Measurements from ENCODE around the gene IRF2.

DNA sequence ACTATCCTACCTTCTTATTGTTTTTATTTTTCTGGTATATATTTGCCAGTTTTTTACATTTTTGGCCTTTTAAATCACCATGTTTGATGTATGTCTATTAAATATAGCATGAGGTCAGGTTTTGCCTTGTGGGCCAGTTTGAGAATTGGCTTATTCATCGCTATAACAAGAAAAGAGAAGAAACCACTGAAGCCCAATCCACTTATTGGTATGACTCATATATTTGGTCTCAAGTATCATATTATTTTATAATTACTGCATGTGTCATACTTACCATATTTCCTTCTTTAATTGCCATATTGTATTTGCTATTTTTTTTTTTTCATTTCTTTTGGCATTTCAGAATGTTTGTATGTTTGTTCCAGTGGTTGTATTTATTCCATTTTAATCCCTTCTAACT, 99.3 kb downstream of the IRF2 start:
- TF ChIP-seq POLR2AphosphoS5 (IDR thresholded peaks at IDR 0.05; ENCODE audit: low read depth, low read length) (no peak), POLR2A (IDR thresholded peaks at IDR 0.05; ENCODE audit: low read depth, low read length) (no peak), SPI1 (IDR thresholded peaks at IDR 0.05; ENCODE audit: low read depth, low read length) (no peak), TAF1 (IDR thresholded peaks at IDR 0.05; ENCODE audit: low read depth, low read length) (no peak), PAX5 (IDR thresholded peaks at IDR 0.05; ENCODE audit: insufficient read depth, low read length, severe bottlenecking) (no peak), POU2F2 (IDR thresholded peaks at IDR 0.05; ENCODE audit: low read depth, low read length) (no peak)

Data from GM12891 (cell line).